ENCODE data around the gene DSTYK.
"Not testable (repeated sequence)": the region's sequence is repeated elsewhere in the genome, so short reads cannot be mapped to it uniquely, and the experiment has no call there.

The DSTYK gene

GRCh38 chr1:205240118-205240517, 28.6 kb upstream of the DSTYK start:
- no peak for DNase-seq

- no peak for DNase-seq
Measured at GRCh38 chr1:205239078-205239477, 27.6 kb upstream of the DSTYK start.

- no peak for DNase-seq
Measured at GRCh38 chr1:205237526-205238484, 26.3 kb upstream of the DSTYK start.

- DNase-seq = no peak
Measured at GRCh38 chr1:205236951-205237475, 25.5 kb upstream of the DSTYK start.

GRCh38 chr1:205236526-205236925, 25.0 kb upstream of the DSTYK start:
- no peak for DNase-seq

GRCh38 chr1:205235951-205236350, 24.4 kb upstream of the DSTYK start:
- no peak for DNase-seq

- DNase-seq = not testable (repeated sequence)
Measured at GRCh38 chr1:205233986-205234385, 22.5 kb upstream of the DSTYK start.

- no peak for DNase-seq
Measured at GRCh38 chr1:205232945-205233397, 21.5 kb upstream of the DSTYK start.

GRCh38 chr1:205232127-205232820, 20.8 kb upstream of the DSTYK start:
- DNase-seq = no peak

GRCh38 chr1:205230982-205231381, 19.5 kb upstream of the DSTYK start:
- DNase-seq = no peak

GRCh38 chr1:205229916-205230700, 18.6 kb upstream of the DSTYK start:
- no peak for DNase-seq

GRCh38 chr1:205229399-205229871, 17.9 kb upstream of the DSTYK start:
- DNase-seq = peak; percentile 45

GRCh38 chr1:205228093-205228521, 16.6 kb upstream of the DSTYK start:
- peak; percentile 17 for DNase-seq

- DNase-seq = peak; percentile 91
Measured at GRCh38 chr1:205227584-205228013, 16.1 kb upstream of the DSTYK start, which contains the start of gene TMCC2. Gene TMCC2, plus strand, starts transcription at chr1:205227946. Its CDS starts 619 bp downstream, at chr1:205228565.

GRCh38 chr1:205226868-205227583, 15.5 kb upstream of the DSTYK start:
- DNase-seq = peak; percentile 38

GRCh38 chr1:205225901-205226765, 14.6 kb upstream of the DSTYK start:
- peak; percentile 32 for DNase-seq

GRCh38 chr1:205224736-205225135, 13.2 kb upstream of the DSTYK start:
- no peak for DNase-seq

GRCh38 chr1:205220421-205220820, 8.9 kb upstream of the DSTYK start:
- no peak for DNase-seq

- no peak for DNase-seq
Measured at GRCh38 chr1:205217418-205217817, 5.9 kb upstream of the DSTYK start.

- no peak for DNase-seq
Measured at GRCh38 chr1:205216588-205216987, 5.1 kb upstream of the DSTYK start.

GRCh38 chr1:205214756-205215155, 3.3 kb upstream of the DSTYK start:
- no peak for DNase-seq

Measured in EL (cell line).